PFSK-1 (cell line): Measurements from ENCODE around the gene PAPPA.

Source experiments
- POLR2AphosphoS5 ChIP-seq: IDR thresholded peaks from 2 replicates; pipeline ENCODE4 v1.6.1; 2012; ENCODE audit warnings: low read depth, mild to moderate bottlenecking, control low read depth, low read length, moderate library complexity
- TAF1 ChIP-seq: IDR thresholded peaks from 2 replicates; pipeline ENCODE4 v1.6.1; 2012; ENCODE audit warnings: low read length, control low read depth, borderline replicate concordance; ENCODE audit not compliant: insufficient read depth

DNA sequence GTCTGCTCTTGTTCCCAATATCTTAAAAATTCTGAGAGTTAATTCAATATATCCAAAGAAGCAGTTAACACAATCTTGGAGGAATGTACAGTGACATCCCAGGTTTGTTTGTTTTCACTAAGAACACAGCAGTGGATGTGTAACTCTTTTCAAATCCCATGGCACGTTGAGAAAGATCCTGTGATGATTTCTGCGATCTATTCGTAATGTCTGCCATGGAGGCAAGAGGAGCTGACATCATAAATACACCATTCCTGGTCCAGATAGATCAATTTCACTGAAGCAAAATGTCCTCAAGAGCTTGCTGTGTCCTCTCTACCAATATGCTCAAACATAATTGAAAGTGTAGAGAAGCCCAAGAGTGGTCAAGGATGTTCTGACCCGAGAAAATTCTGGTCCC lies 280.7 kb downstream of the PAPPA start:
- TF ChIP-seq POLR2AphosphoS5 (no peak), TAF1 (no peak)
